Measurements from ENCODE around the gene OR4N5.
"Not testable (repeated sequence)": the region's sequence is repeated elsewhere in the genome, so short reads cannot be mapped to it uniquely, and the experiment has no call there.

Gene OR4N5

GRCh38 chr14:20138520-20138919, at the start of gene OR4N5:
TSS of gene OR4N5 (plus strand) at chr14:20138820. CDS start at chr14:20143736, 4,916 bp downstream.
- H3K27ac ChIP-seq: no peak within 1 kb of the TSS

GRCh38 chr14:20092050-20092449, 46.6 kb upstream of the OR4N5 start:
- no peak overlapping the region for H3K27ac ChIP-seq
- no peak for TF ChIP-seq ZFX (IDR thresholded peaks at IDR 0.05; ENCODE audit: borderline replicate concordance)
- no peak for TF ChIP-seq CTCF (IDR thresholded peaks at IDR 0.05)

More at GRCh38 chr14:20138520-20138919, at the start of gene OR4N5:
- no peak for TF ChIP-seq ZFX (IDR thresholded peaks at IDR 0.05; ENCODE audit: borderline replicate concordance)
- no peak for TF ChIP-seq CTCF (IDR thresholded peaks at IDR 0.05)

- H3K27ac ChIP-seq: no peak overlapping the region
- TF ChIP-seq ZFX (IDR thresholded peaks at IDR 0.05; ENCODE audit: borderline replicate concordance): no peak
- TF ChIP-seq CTCF (IDR thresholded peaks at IDR 0.05): no peak
Observed at GRCh38 chr14:20093442-20093841, 45.2 kb upstream of the OR4N5 start.

DNA sequence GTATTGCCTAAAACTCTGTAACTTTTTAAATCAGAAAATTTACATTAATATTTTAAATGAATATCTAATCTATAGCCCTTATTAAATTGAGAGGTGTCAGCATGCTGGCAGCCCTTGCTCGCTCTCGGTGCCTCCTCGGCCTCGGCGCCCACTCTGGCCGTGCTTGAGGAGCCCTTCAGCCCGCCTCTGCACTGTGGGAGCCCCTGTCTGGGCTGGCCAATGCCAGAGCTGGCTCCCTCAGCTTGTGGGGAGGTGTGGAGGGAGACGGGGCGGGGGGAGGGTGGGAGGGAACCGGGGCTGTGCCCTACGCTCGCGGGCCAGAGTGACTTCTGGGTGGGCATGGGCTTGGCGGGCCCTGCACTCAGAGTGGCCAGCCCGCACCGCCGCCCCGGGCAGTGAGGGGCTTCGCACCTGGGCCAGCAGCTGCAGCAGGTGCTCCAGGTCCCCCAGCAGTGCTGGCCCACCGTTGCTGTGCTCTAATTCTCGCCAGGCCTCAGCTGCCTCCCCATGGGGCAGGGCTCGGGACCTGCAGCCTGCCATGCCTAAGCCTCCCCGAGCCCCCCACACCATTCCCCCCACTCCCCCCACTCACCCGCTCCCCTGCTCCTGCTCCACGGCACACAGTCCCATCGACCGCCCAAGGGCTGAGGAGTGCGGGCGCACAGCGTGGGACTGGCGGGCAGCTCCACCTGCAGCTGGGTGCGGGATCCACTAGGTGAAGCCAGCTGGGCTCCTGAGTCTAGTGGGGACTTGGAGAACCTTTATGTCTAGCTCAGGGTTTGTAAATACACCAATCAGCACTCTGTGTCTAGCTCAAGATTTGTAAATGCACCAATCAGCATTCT, 39.5 kb upstream of the OR4N5 start:
- H3K27ac ChIP-seq: not testable (repeated sequence)

- no peak within 1 kb of the TSS for H3K27ac ChIP-seq
- no peak for TF ChIP-seq CTCF (IDR thresholded peaks at IDR 0.05)
- TF ChIP-seq ZFX (IDR thresholded peaks at IDR 0.05; ENCODE audit: borderline replicate concordance): no peak
Observed at GRCh38 chr14:20110438-20110837, 28.2 kb upstream of the OR4N5 start, which contains the start of gene OR4K17. TSS of gene OR4K17 (plus strand) at chr14:20110739. CDS start at chr14:20117500, 6,761 bp downstream.

GRCh38 chr14:20112321-20112720, 26.3 kb upstream of the OR4N5 start:
- no peak overlapping the region for H3K27ac ChIP-seq
- TF ChIP-seq ZFX (IDR thresholded peaks at IDR 0.05; ENCODE audit: borderline replicate concordance): no peak
- no peak for TF ChIP-seq CTCF (IDR thresholded peaks at IDR 0.05)

DNA sequence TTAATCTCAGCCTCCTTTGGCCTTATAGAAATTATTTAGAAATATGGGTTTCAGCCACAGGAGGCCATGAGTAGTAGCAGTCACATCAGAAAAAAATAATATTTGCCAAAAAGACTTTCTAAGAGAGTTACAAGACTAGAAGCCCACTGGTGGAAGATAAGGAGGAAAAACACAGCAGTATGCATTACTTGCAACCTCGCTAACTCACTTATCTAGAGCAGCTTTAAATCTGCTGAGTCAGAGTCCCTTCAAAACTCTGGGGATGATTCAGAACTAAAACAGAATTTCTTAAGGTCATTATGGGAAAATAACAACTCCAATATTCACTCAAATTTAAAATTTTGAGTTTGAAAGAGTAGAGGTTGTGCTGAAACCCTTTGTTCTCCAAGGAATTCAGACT, 21.9 kb upstream of the OR4N5 start:
- no peak overlapping the region for H3K27ac ChIP-seq
- TF ChIP-seq ZFX (IDR thresholded peaks at IDR 0.05; ENCODE audit: borderline replicate concordance): no peak
- TF ChIP-seq CTCF (IDR thresholded peaks at IDR 0.05): no peak

All from 22Rv1 (cell line).